ENCODE data around the gene OXA1L.
"Not testable (repeated sequence)": the region's sequence is repeated elsewhere in the genome, so short reads cannot be mapped to it uniquely, and the experiment has no call there.

Gene OXA1L

DNA sequence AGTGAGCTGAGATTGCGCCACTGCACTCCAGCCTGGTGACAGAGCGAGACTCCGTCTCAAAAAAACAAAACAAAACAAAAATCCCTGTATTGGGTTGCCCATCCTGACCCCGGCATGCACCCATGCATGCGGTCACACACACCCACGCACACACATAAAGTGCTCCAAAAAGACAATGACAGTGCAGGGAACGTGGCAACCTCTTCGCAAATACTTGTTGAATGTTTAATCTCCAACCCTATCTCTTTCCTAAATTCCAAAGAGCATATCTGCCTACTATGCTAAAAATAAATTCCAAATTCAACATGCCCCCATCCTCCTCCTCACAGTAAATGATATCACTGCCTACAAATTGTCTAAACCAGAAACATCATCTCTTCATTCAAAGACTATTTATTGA is 35.2 kb downstream of the OXA1L start:
- no peak for DNase-seq (ENCODE audit: low spot score)

GRCh38 chr14:22802860-22803686 is 36.6 kb downstream of the OXA1L start:
- DNase-seq (ENCODE audit: low spot score), result no peak

- DNase-seq (ENCODE audit: low spot score), result no peak
Observed at GRCh38 chr14:22803687-22803974, 37.1 kb downstream of the OXA1L start.

GRCh38 chr14:22805235-22805634 is 38.7 kb downstream of the OXA1L start:
- DNase-seq (ENCODE audit: low spot score), result not testable (repeated sequence)

DNA sequence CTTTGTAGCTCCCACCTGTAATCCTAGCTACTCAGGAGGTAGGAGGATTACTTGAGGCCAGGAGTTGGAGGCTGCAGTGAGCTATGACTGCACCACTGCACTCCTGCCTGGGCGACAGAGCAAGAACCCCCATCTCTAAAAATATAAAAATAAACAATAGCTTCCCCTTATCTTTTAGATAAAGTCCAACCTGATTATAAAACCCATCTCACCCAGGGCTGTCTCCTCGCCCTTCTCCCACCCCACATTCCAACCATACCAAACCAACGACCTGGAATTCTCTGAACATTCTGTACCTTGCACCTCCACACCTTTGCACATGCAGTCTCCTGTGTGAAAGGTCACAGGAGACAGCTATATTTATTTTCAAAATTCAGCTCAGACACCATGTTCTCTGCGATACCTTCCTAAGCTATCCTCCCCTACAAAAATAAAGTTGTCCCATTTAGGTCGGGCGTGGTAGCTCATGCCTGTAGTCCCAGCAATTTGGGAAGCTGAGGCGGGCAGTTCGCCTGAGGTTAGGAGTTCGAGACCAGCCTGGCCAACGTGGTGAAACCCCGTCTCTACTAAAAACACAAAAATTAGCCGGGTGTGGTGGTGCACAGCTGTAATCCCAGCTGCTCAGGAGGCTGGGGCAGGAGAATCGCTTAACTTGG is 41.1 kb downstream of the OXA1L start:
- DNase-seq (ENCODE audit: low spot score), result peak; percentile 77

DNA sequence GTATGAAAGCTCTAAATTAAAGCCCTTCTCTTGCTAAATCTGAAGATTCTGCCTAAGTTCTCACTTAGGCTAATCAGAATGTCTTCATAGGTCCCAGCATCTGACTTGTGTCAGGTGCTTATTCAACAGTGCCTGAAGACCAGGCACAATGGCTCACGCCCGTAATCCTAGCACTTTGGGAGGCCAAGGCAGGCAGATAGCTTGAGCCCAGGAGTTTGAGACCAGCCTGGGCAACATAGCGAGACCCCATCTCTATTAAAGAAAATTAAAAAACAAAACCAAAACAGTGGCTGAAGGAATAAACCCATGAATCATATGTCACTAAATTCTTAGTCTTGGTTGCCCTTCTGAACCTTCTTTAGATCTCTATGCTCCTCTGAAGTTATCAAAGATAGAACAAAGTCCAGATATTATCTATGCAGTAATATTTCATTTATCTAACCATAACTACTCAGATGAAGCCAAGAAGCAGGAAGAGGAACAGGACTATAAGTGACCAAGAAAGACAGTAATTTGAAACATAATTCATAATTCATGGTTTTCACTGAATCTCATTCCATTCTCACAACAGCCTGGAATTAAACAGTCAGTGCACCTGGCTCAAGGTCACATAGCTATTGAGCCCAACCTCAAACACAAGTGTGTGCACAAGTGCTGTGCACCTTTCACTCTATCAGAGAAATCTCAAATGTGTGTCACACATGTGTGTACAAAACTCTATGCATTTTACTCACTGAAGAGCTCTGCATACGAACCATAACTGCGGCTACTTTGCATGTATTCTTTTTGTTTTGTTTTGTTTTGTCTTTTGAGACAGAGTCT is 42.1 kb downstream of the OXA1L start:
- no peak for DNase-seq (ENCODE audit: low spot score)

DNA sequence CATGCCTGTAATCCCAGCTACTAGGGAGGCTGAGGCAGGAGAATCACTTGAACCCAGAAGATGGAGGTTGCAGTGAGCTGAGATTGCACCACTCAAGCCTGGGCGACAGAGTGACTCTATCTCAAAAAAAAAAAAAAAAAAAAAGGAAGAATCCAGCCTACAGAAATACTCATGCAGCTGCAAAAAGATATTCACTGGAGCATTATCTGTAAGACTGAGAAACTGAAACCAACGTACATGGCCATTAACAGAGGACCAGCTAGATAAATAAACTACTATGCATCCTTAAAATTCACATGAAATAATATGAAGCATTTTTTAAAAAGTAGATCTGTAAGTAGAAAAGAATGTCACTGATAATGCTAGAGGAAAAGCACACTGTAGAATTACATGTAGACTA is 45.2 kb downstream of the OXA1L start:
- no peak for DNase-seq (ENCODE audit: low spot score)

- DNase-seq (ENCODE audit: low spot score), result no peak
Observed at GRCh38 chr14:22812744-22813143, 46.3 kb downstream of the OXA1L start.

GRCh38 chr14:22813145-22813544 is 46.7 kb downstream of the OXA1L start:
- no peak for DNase-seq (ENCODE audit: low spot score)

DNA sequence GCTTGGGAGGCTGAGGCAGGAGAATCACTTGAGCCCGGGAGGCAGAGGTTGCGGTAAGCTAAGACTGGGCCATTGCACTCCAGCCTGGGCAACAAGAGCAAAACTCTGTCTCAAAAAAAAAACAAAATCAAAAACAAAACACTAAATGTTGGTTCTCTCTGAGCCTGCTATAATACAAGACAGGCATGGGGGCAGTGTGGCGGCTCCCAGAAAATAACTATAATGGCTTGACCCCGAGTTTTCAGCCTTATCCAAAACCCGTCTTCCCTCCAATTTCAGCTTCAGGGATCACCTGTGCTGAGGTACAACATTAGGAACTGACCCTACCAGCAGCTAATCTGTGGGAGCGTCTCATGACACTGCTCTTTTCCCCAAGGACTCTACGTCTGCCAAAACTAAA is 47.9 kb downstream of the OXA1L start:
- no peak for DNase-seq (ENCODE audit: low spot score)

DNA sequence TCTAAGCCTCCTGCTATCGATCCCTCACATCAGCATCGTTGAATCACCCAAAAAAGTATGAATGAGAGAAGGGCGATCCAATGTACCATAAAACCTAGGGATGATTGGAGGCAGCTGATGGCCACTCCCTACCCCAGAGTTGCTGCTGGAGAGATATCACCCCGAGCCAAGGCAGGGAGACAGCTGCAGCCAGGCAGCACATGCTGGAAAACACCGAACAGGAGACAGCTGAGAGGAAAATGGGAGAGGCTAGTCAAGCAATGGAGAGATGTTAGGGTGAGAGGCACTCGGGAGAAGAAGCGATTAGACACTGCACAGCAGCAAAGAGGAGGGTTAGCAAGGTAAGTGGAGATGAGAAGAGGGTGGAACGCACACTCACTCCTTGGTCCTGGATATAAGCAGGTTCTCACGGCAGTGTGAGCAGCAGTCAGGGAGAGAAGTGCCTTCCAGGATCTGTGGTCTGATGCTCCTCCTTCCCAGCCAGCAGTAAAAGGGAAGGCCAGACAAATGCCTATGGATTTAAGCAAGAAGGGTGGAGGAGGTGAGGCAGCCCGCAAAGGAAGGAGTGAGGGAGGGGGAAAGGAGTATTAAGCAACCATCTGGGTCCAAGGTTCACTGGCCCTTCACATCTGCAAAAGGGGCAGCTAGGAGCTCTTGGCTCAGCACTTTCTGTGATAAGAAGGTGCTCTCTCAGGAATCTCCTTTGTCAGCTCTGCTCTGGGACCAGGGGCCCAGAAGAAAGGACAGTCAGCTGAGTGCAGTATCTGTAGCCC is 48.6 kb downstream of the OXA1L start, which contains the start of gene SLC7A7:
Gene SLC7A7, minus strand, starts transcription at position 495 of the 773 bp plus-strand sequence. CDS start 2,037 bp downstream, outside the sequence.
- DNase-seq (ENCODE audit: low spot score), result peak; percentile 76

DNA sequence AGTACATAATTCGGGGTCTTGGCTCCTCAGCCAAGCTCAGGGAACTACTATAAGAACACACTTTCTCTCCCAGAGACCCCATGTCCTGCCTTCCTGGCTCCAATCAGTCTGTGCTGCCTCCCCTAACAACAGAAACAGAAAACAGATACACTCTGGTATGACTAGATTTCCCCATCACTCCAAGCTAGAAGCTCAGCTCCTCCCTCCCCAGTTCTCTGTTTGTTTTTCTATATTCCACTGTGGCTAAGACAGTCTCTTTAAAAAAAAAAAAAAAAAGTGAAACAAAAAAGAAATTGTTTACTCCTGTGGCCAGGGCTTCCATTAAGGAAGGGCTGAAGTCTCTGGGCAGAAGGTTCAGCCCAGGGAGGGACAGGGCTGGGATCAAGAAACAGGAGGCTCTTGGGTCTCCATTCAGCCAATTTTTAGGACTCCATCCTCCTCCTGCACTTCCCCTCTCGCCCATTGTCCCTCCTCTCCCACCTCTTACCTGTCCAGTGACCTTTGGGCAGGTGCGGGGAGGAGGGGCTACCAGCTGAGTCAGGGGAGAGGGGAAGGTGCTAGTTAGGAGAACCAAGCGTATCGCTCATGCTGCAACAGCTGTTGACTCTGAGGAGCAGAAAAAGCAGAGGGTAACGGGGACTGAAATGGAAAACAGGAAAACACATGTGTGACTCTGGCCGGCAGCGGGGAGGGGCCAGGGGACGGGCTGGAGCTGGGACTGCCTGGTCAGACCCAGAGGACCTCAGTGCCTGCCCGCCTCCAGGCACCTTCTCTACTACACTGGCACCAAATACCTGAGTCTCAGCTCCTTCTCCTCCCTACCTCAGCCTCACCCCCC is 52.9 kb downstream of the OXA1L start:
- DNase-seq (ENCODE audit: low spot score), result no peak

DNA sequence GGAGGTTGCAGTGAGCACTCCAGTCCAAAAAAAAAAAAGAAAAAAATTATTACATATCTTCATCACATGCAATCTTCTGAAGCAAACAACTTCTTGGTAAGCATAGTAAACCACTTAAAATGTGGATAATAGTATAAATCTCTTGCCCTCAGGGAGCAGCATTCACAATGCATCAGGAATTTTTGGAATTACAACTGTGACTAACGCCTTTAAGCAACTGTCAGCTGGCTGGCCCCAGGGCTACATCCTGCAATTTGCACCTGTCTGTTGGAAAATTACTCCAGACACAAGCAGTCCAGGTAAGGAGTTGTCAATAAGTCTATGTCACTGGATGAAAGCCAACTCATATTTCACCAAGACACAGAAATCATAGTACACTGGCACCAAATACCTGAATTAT is 54.2 kb downstream of the OXA1L start:
- no peak for DNase-seq (ENCODE audit: low spot score)

- no peak for DNase-seq (ENCODE audit: low spot score)
Observed at GRCh38 chr14:22821193-22822015, 54.9 kb downstream of the OXA1L start.

DNA sequence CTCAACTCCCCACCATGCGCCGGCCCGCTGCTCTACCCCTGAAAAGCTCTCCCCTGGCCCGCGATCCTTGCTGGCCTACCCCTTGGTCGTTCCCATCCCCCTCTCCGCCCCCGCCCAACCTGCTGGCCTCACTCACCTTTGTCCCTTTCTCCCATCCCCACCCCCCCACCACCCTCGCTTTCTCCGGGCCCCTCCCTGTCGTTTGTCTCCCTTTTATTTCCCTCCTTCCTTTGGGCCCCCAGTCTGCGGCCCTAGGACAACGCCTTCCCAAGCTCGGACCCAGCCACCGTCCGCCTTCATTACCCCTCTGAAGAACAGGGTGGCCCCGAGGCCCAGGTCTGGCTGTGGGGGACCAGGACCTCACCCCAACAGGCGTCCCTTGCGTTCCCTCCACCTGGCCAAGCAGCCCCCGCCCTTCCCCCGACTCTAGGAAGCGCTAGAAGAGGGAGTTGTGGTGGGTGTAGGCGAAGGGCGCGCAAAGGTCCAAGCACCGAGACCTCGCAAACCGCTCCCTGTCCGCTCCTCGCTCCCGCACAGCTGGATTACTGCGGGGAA is 55.6 kb downstream of the OXA1L start:
- DNase-seq (ENCODE audit: low spot score), result no peak
